ENCODE results near the gene DOK6.
"Not testable (repeated sequence)": the region's sequence is repeated elsewhere in the genome, so short reads cannot be mapped to it uniquely, and the experiment has no call there.

DOK6 gene

DNA sequence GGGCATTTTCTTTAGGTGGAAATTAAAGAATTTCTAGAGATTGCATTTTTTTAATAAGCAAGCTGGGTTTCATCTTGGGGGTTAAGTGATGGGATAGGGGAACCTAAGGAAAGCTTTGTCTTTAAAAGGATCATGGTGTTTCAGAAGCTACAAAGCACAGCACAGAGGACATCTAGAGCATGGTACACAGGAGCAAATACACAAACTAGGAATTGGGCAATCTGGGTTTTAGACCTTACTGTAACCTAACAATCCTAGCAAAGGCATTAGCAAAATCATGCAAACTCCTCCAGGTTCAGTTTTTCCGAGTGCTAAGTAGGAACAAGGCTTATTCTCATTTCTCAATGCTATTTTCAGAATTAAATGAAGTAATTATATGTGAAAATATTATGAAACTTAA lies 412.9 kb downstream of the DOK6 start:
- no peak for DNase-seq (ENCODE audit: low read depth)

DNA sequence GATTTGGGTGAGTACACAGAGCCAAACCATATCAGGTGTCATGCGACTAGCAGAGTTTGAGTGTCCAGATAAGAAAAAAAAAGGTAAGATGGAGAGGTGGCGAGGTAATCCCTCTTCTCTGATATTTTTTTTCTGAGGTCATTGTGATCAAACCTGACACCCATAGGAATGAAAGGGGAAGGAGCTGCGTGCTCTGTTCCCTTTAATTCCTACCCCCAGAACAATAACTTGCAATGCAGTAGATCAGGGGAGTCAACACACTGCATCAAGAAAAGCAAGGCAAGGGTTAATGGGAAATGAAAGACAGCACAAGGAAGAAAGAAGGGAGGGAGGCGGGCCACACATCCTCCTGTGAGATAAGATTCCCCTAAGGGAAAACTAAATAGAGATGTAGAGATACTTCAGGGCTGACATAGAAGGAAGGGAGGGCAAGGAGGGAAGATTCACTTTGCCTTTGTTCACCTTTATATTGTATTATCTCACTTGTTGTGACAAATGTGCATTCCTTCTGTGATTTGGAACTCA lies 414.2 kb downstream of the DOK6 start:
- no peak for DNase-seq (ENCODE audit: low read depth)

DNA sequence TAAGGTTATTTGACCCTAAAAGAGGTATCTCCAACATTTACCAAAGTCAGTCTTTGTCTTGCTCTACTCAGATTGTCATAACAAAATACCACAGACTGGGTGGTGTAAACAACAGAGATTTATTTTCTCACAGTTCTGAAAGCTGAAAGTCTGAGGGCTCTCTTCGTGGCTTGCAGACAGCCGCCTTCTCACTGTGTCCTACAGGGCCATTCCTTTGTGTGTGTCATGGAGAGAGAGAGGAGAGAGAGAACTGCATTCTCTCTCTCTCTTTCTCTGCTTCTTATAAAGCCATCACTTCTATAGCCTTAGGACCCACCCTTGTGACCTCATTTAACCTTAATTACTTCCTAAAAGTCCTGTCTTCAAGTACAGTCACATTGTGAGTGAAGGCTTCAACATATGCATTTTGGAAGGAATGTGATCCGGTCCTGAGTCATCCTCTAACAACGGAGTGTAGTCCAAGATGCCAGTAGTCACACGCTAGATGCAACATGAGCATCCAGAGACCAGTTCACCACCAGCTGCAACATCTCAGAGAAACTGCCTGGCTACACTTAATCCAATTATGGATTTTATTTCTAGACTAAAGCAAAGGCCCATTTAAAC lies 416.8 kb downstream of the DOK6 start:
- DNase-seq (ENCODE audit: low read depth) = no peak

DNA sequence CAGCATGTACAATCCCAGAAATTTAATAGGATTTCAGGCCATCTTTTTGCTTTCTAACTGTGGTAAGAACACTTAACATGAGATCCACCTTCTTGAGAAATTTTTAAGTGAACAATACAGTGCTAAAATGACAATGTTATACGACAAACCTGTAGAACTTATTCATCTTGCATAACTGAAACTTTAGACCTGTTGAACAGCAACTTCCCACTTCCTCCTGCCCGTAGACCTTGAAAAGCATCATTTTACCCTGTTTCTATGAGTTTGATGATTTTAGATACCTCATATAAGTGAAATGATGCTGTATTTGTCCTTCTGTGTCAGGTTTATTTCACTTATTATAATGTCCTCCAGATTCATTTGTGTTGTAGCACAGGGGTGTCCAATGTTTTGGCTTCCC lies 418.8 kb downstream of the DOK6 start:
- DNase-seq (ENCODE audit: low read depth) = no peak

DNA sequence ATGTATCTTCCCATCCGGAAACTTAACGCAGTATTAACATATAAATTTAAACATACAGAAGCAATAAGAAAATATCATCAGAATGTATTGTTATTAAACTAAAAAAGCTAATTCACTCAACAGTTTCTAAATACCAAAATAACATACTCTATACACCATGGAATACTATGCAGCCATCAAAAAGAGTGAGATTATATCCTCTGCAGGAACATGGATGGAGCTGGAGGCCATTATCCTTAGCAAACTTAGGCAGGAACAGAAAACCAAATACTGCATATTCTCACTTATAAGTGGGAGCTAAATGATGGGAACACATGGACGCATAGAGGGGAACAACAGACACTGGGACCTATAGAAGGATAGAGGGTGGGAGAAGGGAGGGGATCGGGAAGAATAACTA lies 419.9 kb downstream of the DOK6 start:
- no peak for DNase-seq (ENCODE audit: low read depth)

DNA sequence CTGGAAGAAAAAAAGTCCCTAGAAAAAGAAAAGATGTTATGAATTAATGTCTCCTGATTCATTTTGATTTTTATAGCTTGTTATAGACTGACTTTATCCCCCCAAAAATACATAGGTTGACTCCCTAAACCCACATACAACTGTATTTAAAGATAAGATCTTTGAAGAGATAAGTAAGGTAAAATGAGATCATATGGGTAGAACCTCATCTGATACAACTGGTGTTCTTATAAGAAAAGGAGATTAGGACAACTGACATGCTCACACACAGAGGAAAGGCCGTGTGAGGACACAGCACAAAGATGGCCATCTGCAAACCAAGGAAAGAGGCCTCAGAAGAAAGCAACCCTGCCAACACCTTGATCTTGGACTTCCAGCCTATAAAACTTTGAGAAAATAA lies 429.5 kb downstream of the DOK6 start:
- no peak for DNase-seq (ENCODE audit: low read depth)

DNA sequence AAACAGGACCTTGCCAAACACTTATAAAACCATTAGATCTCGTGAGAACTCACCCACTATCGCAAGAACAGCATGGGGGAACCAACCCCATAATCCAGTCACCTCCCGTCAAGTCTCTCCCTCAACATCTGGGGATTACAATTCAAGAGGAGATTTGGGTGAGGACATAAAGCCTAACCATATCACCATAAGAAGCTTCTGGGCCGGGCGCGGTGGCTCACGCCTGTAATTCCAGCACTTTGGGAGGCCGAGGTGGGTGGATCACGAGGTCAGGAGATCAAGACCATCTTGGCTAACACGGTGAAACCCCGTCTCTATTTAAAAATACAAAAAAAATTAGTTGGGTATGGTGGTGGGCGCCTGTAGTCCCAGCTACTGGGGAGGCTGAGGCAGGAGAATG lies 434.3 kb downstream of the DOK6 start:
- not testable (repeated sequence) for DNase-seq (ENCODE audit: low read depth)

DNA sequence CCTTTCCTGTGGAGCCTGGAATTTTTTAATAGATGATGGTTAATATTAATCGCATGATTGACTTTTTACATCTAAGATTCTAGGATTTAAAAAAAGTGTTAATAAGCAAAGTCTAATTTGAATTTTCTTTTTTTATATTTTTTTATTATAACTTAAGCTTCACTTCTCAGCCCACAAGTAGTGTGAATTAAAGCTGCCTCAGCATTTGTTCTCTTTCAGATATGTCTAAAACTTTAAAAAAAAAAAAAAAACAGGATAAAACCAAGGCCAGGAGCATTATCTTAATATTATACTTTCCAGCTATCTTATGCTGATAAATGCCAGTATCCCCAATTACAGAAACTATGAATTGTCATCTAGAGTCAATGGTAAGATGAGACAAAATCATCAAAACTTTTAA lies 437.3 kb downstream of the DOK6 start:
- no peak for DNase-seq (ENCODE audit: low read depth)

DNA sequence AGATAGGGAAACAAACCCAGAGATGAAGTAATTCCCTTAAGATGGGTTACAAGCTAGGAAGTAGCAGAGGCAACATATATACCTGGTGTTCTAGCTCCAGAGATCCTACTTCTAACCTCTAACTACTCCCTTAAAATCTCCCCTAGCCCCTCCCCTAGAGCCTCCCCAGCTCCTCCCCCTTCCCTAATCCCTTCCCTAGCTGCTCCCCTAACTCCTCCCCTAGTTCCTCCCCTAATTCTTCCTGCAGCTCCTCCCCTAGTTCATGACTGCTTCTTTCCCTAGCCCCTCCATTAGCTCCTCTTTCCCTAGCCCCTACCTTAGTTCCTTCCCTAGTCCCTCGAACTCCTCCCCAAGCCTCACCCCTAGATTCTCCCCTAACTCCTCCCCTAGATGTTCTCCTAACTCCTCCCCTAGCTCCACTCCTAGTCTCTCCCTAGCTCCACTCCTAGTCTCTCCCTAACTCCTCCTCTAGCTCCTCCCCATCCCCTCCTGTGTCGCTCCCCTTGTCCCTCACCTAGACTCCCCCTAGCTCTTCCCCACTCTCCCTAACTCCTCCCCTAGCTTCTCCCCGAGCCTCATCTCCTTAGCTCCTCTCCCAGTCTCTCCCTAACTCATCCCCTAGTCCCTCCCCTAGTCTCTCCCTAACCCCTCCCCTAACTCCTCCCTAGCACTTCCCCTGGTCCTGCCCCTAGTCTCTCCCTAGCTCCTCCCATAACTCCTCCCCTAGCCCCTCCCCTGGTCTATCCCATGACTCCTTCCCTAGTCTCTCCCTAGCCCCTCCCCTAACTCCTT lies 438.1 kb downstream of the DOK6 start:
- peak; percentile 21 for DNase-seq (ENCODE audit: low read depth)

DNA sequence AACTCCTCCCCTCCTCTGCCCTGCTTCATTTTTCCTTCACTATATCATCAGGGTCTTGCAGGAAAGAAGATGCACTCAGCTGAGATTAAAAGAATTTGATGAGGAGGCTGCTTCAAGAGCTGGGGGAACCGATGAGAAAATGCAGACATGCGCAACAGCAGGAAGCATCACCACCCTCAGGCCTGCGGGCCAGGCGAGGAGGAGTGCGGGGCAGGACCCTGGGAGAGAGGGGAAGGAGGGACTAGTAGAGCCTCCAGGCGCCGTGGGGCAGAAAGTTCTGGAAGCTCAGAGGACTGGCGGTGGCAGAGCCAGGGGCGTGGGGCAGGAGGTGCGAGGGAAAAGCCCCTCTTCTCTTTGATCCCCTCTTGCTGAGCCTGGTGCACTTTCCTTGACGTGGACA lies 438.8 kb downstream of the DOK6 start:
- DNase-seq (ENCODE audit: low read depth) = no peak

DNA sequence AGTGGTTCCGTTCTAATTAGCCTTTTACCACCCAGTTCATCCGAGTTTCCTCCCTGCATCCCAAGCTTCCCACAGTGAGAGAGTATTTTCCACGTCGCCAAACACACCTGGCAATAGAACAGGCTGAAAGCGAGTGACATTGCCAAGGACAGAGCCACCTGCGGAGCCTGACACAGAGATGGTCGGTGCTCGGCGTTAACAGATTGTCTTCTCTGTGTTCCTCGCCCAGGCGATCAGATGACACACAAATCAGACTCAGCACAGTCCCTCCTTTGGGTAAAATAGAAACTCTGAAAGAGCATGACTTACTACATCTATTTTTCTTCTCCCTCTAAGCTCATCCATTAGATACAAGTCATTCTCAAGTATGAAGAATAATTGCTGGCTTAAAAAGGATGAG lies 439.3 kb downstream of the DOK6 start:
- DNase-seq (ENCODE audit: low read depth) = no peak

DNA sequence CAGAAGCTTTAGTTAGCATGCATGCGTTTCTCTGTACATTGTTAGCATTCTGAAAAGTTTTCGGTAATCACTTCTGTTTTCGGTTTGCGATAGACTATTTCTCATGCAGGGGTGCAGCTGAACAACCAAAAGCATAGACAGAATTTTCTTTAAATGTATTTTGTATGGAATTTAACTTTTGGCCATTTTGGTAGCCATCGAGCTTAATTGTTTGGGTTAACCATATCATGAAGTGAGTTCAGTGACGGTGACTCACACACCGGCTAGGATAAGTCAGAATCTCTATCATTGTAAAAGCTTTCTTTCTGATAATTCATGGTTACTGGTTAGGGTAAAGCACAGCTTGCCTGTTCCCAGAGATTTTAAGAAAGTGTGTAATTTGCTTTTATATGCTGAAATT lies 439.8 kb downstream of the DOK6 start:
- DNase-seq (ENCODE audit: low read depth) = no peak

DNA sequence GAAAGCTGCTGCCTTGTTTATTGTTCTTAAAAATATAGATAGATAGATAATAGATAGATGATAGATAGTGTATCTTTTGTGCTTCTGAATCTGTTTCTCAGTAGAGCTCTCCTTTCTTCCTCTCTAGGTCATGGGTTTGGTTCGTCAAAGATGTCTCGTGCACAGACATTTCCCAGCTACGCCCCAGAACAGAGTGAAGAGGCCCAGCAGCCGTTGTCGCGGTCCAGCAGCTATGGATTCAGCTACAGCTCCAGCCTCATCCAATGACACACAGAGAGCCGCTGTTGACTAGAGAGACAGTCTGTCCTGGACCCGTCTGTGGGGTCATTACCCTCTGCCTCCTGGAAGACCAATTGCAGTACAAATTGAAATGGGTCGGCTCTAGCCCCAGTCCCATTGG lies 440.4 kb downstream of the DOK6 start:
- DNase-seq (ENCODE audit: low read depth) = no peak

DNA sequence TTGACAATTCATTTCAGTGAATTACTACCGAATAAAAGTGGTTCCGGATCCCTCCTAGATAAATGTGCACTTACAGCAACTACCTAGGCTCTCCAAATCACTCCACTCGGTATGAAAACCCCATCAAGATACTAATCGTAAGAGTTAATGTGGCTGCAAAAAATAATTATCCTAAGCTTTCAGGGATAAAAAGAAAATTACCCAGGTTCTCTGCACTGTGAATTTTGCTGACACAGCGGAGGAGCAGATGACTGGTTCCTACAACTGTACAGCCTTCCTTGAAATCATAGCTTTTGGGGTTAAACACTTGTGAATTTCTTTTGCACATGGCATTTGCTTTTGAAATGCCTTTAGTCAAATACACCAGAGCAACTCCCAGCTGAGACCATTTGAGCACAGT lies 442.3 kb downstream of the DOK6 start:
- DNase-seq (ENCODE audit: low read depth) = no peak

DNA sequence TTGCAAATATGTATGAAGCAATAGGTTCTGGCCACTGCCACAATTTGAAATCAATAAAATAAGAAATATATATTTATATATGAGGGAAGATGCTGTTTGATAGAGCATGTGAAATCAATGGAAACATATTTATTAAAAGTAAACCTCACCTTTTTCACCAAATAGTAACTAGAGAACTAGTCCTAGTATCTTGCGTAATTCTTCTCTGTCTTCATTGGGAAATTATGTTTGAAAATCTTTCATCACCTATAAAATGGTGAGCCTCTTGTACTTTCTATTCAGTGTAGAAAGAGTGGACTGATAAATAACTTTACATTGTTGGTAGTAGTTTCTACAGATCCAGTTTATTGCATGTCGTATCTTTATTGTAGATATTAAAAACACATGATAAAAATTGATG lies 444.0 kb downstream of the DOK6 start:
- DNase-seq (ENCODE audit: low read depth) = no peak

DNA sequence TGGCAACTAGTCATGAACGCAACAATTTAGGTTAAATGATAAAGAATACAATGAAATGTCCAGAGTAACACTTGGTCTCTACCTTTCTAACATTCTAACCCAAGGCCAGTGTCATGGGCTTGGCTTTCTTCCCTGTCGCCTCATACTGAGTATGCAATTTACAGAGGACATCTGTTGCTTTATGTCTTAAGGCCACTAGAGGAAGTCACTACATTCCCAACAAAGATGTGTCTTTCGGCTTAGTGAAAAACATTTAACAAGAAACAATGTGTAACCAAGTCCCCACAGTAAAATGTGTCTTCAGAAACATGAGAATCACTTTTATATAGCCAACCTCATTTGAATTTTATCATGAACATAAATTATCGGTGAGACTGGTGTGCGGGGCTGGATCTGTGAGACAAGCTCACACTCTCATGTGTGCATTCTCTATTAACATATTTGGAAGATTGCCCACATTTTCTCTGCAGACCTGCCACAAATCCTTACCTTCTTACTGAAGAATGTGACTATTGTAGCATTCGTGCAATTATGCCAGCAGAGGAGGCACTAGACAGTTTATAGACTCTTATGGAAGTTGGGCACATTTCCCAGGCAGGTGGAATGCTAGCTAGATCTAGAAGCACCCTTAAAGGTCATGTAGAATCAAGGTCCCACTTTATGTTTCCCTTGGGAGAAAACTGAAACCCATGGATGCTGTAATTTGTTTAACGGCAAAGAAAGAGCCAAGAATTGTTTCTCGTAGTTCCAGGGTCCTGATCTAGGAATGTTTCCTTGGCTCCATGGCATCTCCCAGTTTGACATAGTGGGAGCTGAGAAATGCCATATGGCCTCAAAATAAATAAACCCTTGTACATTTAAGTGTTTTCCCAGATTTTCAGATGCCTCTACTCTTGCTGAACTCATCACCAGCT lies 445.2 kb downstream of the DOK6 start:
- DNase-seq (ENCODE audit: low read depth) = no peak

DNA sequence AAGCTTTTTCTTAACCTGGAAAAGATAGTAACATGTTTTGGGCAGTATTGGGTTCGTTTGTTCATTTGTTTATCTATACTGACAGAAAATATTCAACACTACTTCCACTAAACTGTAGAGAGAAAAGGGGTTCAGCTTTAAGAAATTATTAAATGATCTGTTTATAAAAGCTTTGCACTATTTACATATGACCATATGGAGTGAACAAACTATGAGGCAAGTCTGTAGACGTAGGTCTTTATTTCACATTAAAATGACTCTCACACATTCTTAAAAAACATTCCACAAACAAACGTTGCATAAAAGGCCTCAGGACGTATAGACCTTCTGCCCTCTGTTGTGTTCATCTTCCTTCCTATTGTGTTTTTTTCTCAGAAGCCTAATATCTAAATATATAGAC lies 452.4 kb downstream of the DOK6 start:
- no peak for DNase-seq (ENCODE audit: low read depth)

DNA sequence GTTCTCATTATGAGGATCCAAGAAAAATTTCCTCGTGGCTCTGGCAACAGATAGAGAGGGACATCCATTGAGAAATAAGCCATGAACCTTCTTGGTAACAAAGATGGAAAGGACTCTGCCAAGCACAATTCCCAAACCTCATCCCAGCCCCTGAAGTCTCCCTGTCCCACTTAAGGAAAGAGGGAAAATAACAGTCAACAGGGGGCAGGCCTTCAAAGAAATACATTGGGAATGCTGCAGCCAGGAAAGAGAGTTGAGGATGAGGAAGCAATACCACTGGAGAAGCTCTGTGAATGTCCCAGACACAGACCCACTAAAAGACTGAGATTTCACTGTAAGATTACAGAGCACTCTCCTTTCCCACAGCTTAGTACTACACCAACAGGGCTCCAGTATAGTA lies 453.8 kb downstream of the DOK6 start:
- DNase-seq (ENCODE audit: low read depth) = no peak

DNA sequence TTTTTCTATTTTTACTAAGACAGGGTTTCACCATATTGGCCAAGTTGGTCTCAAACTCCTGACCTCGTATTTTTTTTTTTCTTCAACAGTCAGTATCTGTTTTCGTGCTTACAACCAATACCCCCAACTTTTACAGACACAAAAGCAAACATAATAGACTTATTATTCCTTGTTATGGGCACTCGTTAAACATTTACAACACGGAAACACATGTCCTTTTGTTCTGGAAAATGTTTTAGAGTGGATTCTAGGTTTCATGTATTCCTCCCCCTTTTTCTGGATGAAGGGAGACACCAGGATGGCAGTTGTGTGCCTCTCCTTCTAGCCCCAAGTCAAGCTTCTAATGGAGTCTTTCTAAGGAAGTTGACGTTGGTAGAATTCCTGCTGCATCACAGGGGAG lies 458.2 kb downstream of the DOK6 start:
- DNase-seq (ENCODE audit: low read depth) = no peak

DNA sequence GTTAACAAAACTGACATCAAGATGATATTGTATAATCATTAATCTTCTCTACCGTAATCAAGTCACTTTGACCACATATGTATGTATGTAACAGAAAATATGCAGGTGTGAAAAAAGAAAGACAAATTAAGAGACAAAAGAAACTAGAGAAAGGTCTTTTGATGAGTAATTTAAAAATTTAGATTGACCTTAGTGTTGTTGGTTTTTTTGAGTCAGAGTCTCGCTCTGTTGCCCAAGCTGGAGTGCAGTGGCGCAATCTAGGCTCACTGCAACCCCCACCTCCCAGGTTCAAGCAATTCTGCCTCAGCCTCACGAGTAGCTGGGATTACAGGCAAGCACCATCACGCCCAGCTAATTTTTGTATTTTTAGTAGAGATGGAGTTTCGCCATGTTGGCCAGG lies 464.1 kb downstream of the DOK6 start:
- not testable (repeated sequence) for DNase-seq (ENCODE audit: low read depth)

DNA sequence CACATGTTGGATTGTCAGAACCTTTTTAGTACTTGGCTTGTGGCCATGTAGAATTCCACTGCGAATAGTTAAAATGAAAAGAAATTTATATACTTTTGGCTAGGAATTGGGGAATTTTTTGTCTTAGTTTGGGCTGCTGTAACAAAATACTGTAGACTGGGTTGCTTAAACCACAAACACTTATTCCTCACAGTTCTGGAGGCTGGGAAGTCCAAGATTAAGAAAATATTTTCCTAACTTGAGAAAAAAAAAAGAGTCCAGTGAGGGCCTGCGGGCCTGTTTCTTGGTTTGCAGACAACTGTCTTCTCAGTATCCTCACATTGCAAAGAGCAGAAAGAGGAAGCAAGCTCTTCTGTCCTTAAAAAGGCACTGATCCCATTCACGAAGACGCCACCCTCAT lies 465.1 kb downstream of the DOK6 start:
- DNase-seq (ENCODE audit: low read depth) = no peak

DNA sequence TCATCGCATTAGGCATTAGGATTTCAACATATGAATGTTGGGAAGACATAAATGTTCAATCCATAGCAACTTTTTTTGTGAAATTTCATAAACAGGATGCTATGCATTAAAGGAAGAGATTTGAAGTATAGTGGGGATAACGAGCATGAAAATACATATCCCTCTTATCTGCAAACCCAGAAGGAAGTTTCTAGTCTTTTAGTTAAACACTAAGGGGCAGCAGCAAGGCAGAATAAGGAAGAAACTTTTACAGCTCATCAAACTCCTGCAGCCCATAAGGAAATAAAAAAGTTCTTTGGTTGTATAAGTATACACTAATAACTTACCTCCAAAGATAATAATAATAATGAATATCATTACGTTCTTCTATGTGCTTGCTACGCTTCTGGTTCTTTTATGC lies 465.5 kb downstream of the DOK6 start:
- no peak for DNase-seq (ENCODE audit: low read depth)

DNA sequence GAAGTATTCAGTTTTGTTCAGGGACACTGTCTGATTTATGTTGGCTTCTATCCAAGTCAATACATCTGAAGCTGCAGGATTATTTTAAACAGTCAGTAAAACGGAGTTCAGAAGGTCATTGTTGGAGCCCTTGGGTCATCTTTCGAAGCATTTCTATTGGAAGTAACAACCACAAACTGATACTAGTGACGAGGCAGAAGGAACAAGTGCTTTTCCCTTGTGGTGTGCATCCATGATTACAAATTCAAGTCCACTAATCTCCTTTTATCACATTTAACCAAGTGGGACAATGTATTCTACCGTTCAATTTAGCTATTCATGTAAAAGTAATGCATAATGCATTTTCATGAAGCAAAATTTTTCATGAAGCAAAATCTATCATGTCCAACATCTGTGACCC lies 470.0 kb downstream of the DOK6 start:
- DNase-seq (ENCODE audit: low read depth) = no peak
